Naive thymus-derived CD8-positive, alpha-beta T cell (primary cell): ENCODE results near the gene HECTD4. TPM values are rescaled to one million over a fixed set of nuclear protein-coding genes. Genes with fewer than 3 reads are reported as not detected.

ENCODE experiments used
- ATAC-seq, 2 donors: fragments of 150-1000 bp; cut with Tn5 transposase in 1 of 2; sonication (Bioruptor Pico), chemical (Tn5 transposase) in 1 of 2; 1 replicate in 1 of 2; 2 replicates in 1 of 2; pipeline ENCODE4 v1.10.0; 2021; ENCODE audit warnings: mild to moderate bottlenecking in 2 of 2, moderate library complexity in 2 of 2
- POLR2A ChIA-PET: fragments of 350-600 bp; sonication (Branson Sonifier 250); formaldehyde crosslinking; loops from one replicate; lab custom pipeline; 2021; ENCODE audit warnings: antibody characterized with exemption; lab: Charles Lee
- DNase-seq, 10 donors: peaks; one replicate each; pipeline versions ENCODE4 v3.0.0 to v3.0.0-alpha.2; 2020 to 2022
- H3K27ac Mint-ChIP-seq, 10 donors: one replicate each; pipeline ENCODE4 v1.8.0; 2020 to 2022; ENCODE audit warnings: mild to moderate bottlenecking in 10 of 10, mixed read lengths in 10 of 10, moderate library complexity in 4 of 10, inconsistent platforms in 1 of 10
- H3K27me3 Mint-ChIP-seq, 5 donors: one replicate each; pipeline ENCODE4 v1.8.0; 2021 to 2022; ENCODE audit warnings: mixed read lengths in 5 of 5
- H3K36me3 Mint-ChIP-seq, 3 donors: one replicate each; pipeline ENCODE4 v1.8.0; 2020 to 2022; ENCODE audit warnings: mixed read lengths in 3 of 3, mild to moderate bottlenecking in 2 of 3, inconsistent platforms in 1 of 3
- H3K4me1 Mint-ChIP-seq, 4 donors: one replicate each; pipeline ENCODE4 v1.8.0; 2021 to 2022; ENCODE audit warnings: mixed read lengths in 4 of 4
- H3K4me3 Mint-ChIP-seq, 10 donors: one replicate each; pipeline ENCODE4 v1.8.0; 2020 to 2022; ENCODE audit warnings: mild to moderate bottlenecking in 10 of 10, mixed read lengths in 10 of 10, moderate library complexity in 6 of 10, inconsistent platforms in 1 of 10
- H3K9me3 Mint-ChIP-seq, 9 donors: one replicate each; pipeline ENCODE4 v1.8.0; 2020 to 2022; ENCODE audit warnings: mixed read lengths in 9 of 9, mild to moderate bottlenecking in 3 of 9, inconsistent platforms in 1 of 9, moderate library complexity in 1 of 9
- polyA plus RNA-seq, 3 donors: library from polyadenylated mRNA; unstranded; fragments of 300-500 nt; fragmentation: Illumina TruSeq; gene quantifications; one replicate each; pipeline ENCODE4 v1.2.3, GENCODE V29; 2021
- total RNA-seq, 8 experiments: library from RNA in 2 of 8; stranded (reverse) in 2 of 8; gene quantifications; one replicate each; pipeline ENCODE4 v1.2.3 and lab custom pipeline; 2021 to 2026

HECTD4 gene
- total and polyA plus RNA-seq, 5 experiments from 2014 or later = 1.8 to 60.1 (median 4.5) TPM

DNA sequence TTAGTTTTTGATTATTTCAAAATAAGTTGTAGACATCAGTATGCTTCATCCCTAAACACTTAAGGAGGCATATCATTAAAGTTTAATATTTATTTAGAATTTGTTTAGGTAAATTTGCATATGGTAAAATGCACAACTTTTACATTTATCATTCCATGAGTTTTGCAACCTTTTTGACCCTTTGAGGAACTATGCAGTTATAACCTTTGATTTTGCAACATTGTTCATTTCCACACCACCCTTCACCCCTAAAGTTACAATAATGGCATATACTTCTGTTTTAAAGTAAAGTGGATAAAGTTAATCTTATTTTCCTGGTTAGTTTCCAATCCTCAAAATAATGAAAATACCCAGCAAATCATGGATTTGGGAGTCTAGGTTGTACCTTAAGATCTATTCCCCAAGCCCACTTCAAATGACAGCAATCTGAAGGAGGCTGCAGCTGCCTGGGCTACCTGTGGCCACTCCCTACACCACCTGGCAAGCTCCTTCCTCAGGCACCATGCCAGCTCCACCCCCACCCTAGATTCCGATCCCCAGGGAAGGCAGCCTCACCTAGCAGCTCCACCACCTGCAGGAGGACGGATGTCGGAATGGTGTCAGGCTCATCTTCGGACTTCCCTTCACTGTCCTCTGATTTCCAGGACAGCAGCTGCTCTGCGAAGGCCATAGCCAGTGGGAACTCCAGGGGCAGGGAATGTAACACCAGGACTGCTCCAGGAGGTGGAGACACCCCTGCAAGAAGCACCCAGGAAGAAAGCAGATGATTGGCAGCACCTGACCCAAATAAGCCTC lies 191.8 kb downstream of the HECTD4 start:
- ATAC-seq = no peak
- Mint-ChIP-seq H3K4me1 (no peaks in the 10 kb centered on the region), H3K27me3 (no peaks in the 10 kb centered on the region), H3K36me3 (peaks cover 0 to 76% (median 29%) of the 10 kb centered on the region in 3 donors), H3K9me3 (no peaks in the 10 kb centered on the region), H3K4me3 (no peak overlapping the region), H3K27ac (peak overlapping the region in 3 of 10 donors; percentile 24 to 36 (median 29))
- POLR2A ChIA-PET = no interaction called here
- DNase-seq = no peak

DNA sequence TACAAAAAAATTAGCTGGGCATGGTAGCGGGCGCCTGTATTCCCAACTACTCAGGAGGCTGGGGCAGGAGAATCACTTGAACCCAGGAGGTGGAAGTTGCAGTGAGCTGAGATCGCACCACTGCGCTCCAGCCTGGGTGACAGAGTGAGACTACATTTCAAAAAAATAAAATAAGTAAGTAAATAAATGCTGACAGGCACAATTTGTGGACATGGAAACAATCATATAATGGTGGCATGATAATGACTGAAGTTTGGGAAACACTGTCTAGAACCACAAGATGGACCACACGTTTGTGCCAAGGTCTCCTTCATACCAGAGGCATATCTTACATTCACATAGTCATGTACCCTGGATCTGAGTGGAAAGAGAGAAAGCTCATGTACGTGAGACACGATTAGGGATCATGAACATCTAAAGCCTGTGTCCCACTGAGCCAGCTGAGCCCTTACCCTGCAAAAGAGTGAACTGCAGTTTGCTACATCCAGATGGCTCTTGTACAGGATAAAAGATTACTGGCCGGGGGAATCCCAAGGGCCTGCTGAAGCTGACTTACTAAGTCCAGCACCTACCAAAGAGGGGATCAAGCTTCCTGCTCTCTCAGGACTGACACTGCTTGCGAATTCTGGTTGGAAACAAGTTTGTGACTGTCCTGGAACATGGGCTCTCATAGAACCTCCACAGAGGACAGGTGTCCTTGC lies 194.0 kb downstream of the HECTD4 start:
- Mint-ChIP-seq H3K4me1 (no peaks in the 10 kb centered on the region), H3K4me3 (no peak overlapping the region), H3K9me3 (no peaks in the 10 kb centered on the region), H3K27ac (no peak overlapping the region), H3K36me3 (peaks cover 0 to 74% (median 22%) of the 10 kb centered on the region in 3 donors), H3K27me3 (no peaks in the 10 kb centered on the region)
- POLR2A ChIA-PET = no interaction called here
- DNase-seq (no peak), ATAC-seq (no peak)

DNA sequence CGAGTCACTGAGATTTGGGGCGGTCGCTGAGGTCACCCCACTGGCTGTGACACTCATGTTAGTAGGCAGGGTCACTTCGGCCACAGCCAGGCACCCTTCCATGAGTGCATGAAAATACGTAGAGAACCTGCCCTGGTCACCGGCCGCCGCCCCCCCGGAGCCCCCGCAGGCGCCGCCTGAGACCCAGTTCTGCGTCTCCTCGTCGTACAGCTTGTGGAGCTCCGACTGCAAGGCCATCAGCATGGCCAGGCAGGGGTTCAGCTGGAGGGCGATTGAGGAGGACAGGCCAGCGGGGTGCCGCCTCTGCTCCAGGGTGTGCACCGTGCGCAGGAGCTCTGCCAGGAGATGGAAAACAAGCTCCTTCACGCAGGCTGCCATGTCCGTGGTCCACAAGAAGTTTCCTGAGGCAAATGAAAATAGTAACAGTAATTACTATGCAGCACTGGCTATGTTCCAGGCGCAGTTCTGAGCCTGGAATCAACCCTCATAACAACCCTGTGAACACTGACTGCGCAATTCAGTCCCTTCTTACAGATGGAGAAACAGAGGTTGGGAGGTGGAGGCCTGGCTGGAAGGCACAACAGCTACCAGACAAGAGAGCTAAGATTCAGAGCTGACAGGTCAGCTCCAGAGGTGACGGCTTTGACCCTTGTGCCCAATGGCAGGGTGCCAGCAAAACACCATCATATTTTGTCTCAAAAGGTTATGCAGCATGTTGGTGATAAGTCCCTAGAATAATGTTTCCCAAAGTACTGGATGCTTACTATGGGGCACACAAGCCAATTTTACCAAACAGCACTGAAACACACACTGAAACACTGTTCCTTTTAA lies 196.9 kb downstream of the HECTD4 start:
- Mint-ChIP-seq H3K27me3 (no peaks in the 10 kb centered on the region), H3K36me3 (peaks cover 0 to 66% (median 12%) of the 10 kb centered on the region in 3 donors), H3K9me3 (no peaks in the 10 kb centered on the region), H3K4me1 (no peaks in the 10 kb centered on the region), H3K27ac (peak overlapping the region in 1 of 10 donors; percentile 63), H3K4me3 (no peak overlapping the region)
- DNase-seq (no peak), ATAC-seq (no peak)
- POLR2A ChIA-PET = interaction anchor here (1.0 kb wide), 1 partner anchor 60 kb away, joined by 6 read pairs; the partner anchor contains the start of gene TRAFD1

DNA sequence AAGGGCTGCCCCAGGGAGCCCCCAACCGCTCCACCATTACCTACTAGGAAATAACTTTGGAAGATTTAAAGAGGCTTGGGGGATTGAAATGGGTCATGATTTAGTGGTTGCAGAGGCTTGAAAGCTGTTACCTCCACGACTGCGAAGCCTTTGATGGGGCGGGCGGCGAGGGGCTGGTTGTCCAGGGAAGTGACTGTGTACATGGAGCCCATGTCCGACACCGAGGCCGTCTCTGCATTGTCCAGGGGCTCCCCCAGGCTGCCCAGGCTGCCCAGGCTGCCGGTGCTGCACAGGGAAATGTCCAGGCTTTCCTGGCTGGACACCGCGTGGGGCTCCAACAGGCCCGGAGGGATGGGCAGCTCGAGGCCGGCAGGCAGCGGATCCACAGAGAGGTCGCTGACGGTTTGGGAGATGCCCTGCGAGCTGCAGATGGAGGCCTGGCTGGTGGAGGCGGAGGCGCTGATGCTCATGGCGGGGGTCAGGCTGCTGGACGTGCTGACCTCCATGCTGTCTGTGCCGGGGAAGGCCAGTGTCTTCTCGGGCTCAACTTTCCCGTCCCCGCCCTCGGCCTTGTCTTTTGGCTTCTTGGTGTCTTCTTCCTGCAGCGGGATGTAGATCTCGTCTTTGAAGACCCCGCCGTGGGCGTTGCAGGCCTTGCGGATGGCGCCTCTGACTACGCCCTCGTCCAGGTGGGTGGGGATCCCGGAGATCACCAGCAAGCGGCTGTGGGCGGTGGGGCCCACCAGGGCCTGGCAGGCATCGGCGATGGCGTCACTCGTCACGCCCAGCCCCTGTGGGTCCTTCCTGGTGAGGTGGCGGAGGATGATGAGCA lies 198.0 kb downstream of the HECTD4 start:
- Mint-ChIP-seq H3K9me3 (no peaks in the 10 kb centered on the region), H3K27me3 (no peaks in the 10 kb centered on the region), H3K27ac (no peak overlapping the region), H3K4me3 (no peak overlapping the region), H3K4me1 (no peaks in the 10 kb centered on the region), H3K36me3 (peaks cover 0 to 68% (median 8%) of the 10 kb centered on the region in 3 donors)
- ATAC-seq = no peak
- DNase-seq = no peak
- POLR2A ChIA-PET = no interaction called here

DNA sequence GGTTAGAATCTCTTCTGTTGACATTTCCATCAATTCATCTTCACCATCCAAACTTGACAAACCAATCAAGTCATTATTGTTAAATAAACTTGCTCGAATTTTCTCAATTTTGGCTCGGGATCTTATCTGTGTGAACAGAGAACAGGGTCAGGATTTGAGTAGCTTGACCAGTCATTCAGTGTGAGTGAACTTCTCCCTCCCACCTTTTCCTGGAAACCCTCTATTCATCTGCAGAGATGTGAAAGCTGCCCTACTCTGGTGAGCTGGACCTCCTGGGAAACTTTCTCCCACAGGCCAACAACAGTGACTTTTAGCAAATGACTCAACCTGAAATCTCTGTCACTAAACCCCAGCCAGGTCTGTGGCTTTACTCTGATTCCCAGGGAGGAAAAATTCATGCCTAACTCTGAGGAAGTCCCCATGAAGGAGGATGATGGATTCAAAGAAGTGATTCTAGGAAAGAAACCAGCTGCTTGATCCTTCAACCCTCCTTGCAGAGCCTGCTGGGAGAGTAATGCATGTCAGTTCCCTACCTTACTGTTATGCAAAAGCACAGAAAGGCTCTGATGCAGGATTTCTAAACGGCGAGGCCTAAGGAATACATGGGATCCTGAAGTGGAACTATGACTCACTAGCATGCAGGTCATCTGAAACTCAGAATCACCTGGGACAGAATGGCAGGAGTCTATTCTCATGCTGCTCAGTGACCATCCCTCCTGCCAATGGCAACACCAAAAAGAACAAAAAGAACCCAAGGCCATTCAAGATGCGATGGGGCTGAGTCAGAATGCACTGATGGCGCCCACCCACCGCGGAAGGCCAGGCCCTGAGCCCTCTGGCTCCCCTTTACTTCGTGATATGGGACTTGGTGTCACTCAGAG lies 198.8 kb downstream of the HECTD4 start:
- ATAC-seq (no peak), DNase-seq (no peak)
- Mint-ChIP-seq H3K4me1 (no peaks in the 10 kb centered on the region), H3K9me3 (no peaks in the 10 kb centered on the region), H3K27me3 (no peaks in the 10 kb centered on the region), H3K36me3 (peaks cover 0 to 70% (median 12%) of the 10 kb centered on the region in 3 donors), H3K27ac (peak overlapping the region in 5 of 10 donors; percentile 4 to 73 (median 15)), H3K4me3 (no peak overlapping the region)
- POLR2A ChIA-PET = no interaction called here

DNA sequence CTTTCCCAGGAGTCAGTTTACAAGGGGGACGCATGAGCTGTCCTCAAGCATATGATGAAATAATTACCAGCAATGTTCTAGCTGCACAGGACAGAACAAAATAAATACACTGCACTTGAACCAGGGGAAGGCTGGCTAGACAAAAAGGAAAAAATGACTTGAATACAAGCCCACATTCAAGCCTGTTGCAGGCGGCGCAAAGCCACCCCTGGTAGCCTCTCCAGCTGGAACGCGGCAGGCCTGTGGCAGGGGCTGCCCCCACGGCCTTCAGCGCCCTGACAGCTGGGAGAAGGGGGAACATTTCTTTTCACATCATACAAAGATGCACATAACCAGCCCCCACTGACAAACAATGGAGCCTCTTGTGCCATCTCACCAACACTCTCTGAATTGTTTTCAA lies 199.7 kb downstream of the HECTD4 start:
- ATAC-seq (no peak), DNase-seq (no peak)
- no peak overlapping the region for H3K4me3 Mint-ChIP-seq
- H3K27me3 Mint-ChIP-seq = no peaks in the 10 kb centered on the region
- POLR2A ChIA-PET = interaction anchor here (0.5 kb wide), 1 partner anchor 703 kb away, joined by 5 read pairs; no protein-coding TSS in a partner anchor
- peaks cover 0 to 77% (median 12%) of the 10 kb centered on the region in 3 donors for H3K36me3 Mint-ChIP-seq
- H3K4me1 Mint-ChIP-seq = no peaks in the 10 kb centered on the region
- H3K9me3 Mint-ChIP-seq = no peaks in the 10 kb centered on the region
- H3K27ac Mint-ChIP-seq = peak overlapping the region in 1 of 10 donors; percentile 36

DNA sequence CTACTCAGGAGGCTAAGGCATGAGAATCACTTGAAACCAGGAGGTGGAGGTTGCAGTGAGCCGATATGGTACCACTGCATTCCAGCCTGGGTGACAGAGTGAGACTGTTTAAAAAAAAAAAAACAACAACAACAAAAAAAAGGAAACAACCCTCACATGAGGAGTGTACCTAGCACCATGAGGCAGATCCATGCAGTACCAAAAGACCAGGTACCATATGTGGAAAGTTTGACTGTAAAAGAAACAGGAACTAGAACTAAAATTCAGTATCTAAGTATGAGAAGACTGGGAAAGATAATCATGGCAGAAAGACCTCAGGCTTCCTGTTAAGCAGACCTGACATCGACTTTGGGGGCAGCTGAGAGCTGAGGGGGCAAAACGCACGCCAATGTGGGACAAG lies 201.8 kb downstream of the HECTD4 start:
- POLR2A ChIA-PET = interaction anchor here (0.7 kb wide), 1 partner anchor 395 kb away, joined by 3 read pairs; no protein-coding TSS in a partner anchor
- H3K36me3 Mint-ChIP-seq = peaks cover 0 to 77% (median 6%) of the 10 kb centered on the region in 3 donors
- no peak for DNase-seq
- H3K4me1 Mint-ChIP-seq = no peaks in the 10 kb centered on the region
- no peaks in the 10 kb centered on the region for H3K9me3 Mint-ChIP-seq
- ATAC-seq = no peak
- no peak overlapping the region for H3K4me3 Mint-ChIP-seq
- H3K27ac Mint-ChIP-seq = peak overlapping the region in 3 of 10 donors; percentile 10 to 63 (median 18)
- no peaks in the 10 kb centered on the region for H3K27me3 Mint-ChIP-seq

DNA sequence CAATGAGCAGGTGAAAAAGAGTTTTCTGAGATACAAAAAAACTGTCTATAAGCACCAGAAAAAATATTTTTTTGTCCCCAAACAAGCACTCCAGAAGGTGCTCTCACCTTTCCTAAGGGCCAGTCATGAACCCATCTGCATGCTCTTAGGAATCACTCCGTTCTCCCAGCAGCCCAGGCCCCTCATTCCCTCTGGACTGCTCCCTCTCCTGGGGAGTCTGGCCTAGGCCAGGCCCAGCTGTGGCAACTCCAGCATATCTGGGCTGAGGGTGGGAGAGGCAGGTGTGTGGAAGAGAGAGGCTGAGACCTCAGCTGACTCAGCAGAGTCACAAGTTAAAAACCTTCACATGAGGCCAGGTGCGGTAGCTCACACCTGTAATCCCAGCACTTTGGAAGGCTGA lies 202.3 kb downstream of the HECTD4 start:
- POLR2A ChIA-PET = no interaction called here
- no peak for DNase-seq
- ATAC-seq = no peak
- H3K4me3 Mint-ChIP-seq = no peak overlapping the region
- no peaks in the 10 kb centered on the region for H3K4me1 Mint-ChIP-seq
- no peaks in the 10 kb centered on the region for H3K9me3 Mint-ChIP-seq
- H3K27me3 Mint-ChIP-seq = no peaks in the 10 kb centered on the region
- H3K36me3 Mint-ChIP-seq = peaks cover 0 to 80% (median 9%) of the 10 kb centered on the region in 3 donors
- H3K27ac Mint-ChIP-seq = peak overlapping the region in 1 of 10 donors; percentile 56

DNA sequence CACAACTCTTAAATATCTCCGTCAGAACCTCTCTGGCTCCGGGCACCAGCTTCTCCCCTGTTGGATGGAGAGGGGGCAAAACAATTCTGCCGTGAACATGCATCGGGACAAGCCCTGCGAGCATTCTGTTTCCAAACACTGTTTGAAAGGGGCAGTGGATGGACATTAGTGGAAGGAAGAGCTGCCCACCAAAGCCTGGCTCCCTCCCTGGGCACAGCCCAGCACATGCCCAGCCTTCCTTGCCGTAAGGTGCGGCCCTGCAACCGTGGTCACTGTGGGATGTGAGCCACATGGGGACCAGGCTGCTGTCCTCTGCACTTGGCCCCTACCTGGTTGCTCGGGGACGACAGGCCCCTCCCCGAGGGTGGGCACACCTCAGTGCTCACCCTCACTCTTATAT lies 202.9 kb downstream of the HECTD4 start:
- no peak overlapping the region for H3K4me3 Mint-ChIP-seq
- DNase-seq (no peak), ATAC-seq (no peak)
- no peaks in the 10 kb centered on the region for H3K4me1 Mint-ChIP-seq
- no peaks in the 10 kb centered on the region for H3K27me3 Mint-ChIP-seq
- POLR2A ChIA-PET = no interaction called here
- peak overlapping the region in 1 of 10 donors; percentile 22 for H3K27ac Mint-ChIP-seq
- no peaks in the 10 kb centered on the region for H3K9me3 Mint-ChIP-seq
- peaks cover 0 to 79% (median 12%) of the 10 kb centered on the region in 3 donors for H3K36me3 Mint-ChIP-seq

DNA sequence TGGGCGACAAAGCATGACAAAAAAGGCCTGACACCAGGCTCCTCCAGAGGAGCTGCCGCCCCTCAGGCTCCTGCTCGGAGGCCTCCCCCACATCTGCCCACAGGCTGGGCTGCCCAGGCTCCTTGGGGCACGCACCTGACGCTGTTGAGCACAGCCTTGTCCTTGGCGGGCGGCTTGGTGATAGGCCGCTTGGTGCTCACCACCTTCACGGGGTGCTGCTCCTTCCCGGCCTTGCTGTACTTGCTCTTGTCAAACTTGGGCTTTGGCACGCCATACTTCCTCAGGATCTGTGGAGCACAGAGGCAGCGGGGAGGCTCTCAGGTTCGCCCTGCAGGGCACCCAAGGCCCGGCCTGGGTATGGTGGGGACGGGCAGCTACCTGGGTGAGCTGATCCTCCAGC lies 203.4 kb downstream of the HECTD4 start:
- H3K4me1 Mint-ChIP-seq = no peaks in the 10 kb centered on the region
- POLR2A ChIA-PET = no interaction called here
- DNase-seq (no peak), ATAC-seq (no peak)
- H3K27me3 Mint-ChIP-seq = no peaks in the 10 kb centered on the region
- H3K9me3 Mint-ChIP-seq = no peaks in the 10 kb centered on the region
- no peak overlapping the region for H3K4me3 Mint-ChIP-seq
- H3K36me3 Mint-ChIP-seq = peaks cover 0 to 80% (median 12%) of the 10 kb centered on the region in 3 donors
- peak overlapping the region in 2 of 10 donors; percentile 22 to 80 for H3K27ac Mint-ChIP-seq
